HepG2 (cell line): ENCODE data around the gene NGDN. TPM values are rescaled to one million over a fixed set of nuclear protein-coding genes. Genes with fewer than 3 reads are reported as not detected.

Experiments used
- ATF1 ChIP-seq: IDR thresholded peaks from 2 replicates; pipeline ENCODE4 v1.6.1; 2016; ENCODE audit warnings: mild to moderate bottlenecking, control low read depth
- CSRNP1 ChIP-seq: sonication (generic); formaldehyde crosslinking; IDR thresholded peaks from 2 replicates; pipeline ENCODE4 v1.8.1; 2023; ENCODE audit warnings: mild to moderate bottlenecking, missing genetic modification reagents
- JARID2 ChIP-seq: sonication (generic); formaldehyde crosslinking; IDR thresholded peaks from 2 replicates; pipeline ENCODE4 v1.8.1; 2023; ENCODE audit warnings: missing genetic modification reagents, inconsistent platforms; ENCODE audit not compliant: insufficient replicate concordance
- MIER2 ChIP-seq: IDR thresholded peaks from 2 replicates; pipeline ENCODE4 v1.6.1; 2016; ENCODE audit warnings: missing biosample characterization, missing genetic modification reagents
- SOX13 ChIP-seq, 3 experiments: fragments of 450-650 bp in 1 of 3; sonication (generic) in 1 of 3; formaldehyde crosslinking in 1 of 3; IDR thresholded peaks in 2 of 3; conservative IDR thresholded peaks in 1 of 3; 2 replicates each; pipeline versions ENCODE4 v1.5.0 to v1.6.1; 2016 to 2020; ENCODE audit warnings: antibody characterized with exemption in 1 of 3, mild to moderate bottlenecking in 1 of 3, missing compliant biosample characterization in 1 of 3, missing genetic modification reagents in 1 of 3, moderate library complexity in 1 of 3
- YEATS2 ChIP-seq: sonication (generic); formaldehyde crosslinking; IDR thresholded peaks from 2 replicates; pipeline ENCODE4 v1.4.0; 2020; ENCODE audit warnings: missing genetic modification reagents, borderline replicate concordance
- ZNF337 ChIP-seq: sonication (generic); formaldehyde crosslinking; IDR thresholded peaks from 2 replicates; pipeline ENCODE4 v1.5.1; 2020; ENCODE audit warnings: missing genetic modification reagents, low read depth, mild to moderate bottlenecking, borderline replicate concordance
- ZNF367 ChIP-seq: sonication (generic); formaldehyde crosslinking; IDR thresholded peaks from 2 replicates; pipeline ENCODE4 v1.4.0; 2020; ENCODE audit warnings: missing genetic modification reagents, borderline replicate concordance
- ZNF556 ChIP-seq: sonication (generic); formaldehyde crosslinking; IDR thresholded peaks from 2 replicates; pipeline ENCODE4 v1.4.0; 2020; ENCODE audit warnings: mild to moderate bottlenecking, missing genetic modification reagents, borderline replicate concordance
- ZNF574 ChIP-seq: sonication (generic); formaldehyde crosslinking; IDR thresholded peaks from 2 replicates; pipeline ENCODE4 v1.4.0; 2020; ENCODE audit warnings: missing genetic modification reagents
- ZNF605 ChIP-seq: sonication (generic); formaldehyde crosslinking; IDR thresholded peaks from 2 replicates; pipeline ENCODE4 v1.8.0; 2022; ENCODE audit warnings: mild to moderate bottlenecking, missing genetic modification reagents
- ZNF607 ChIP-seq: sonication (generic); formaldehyde crosslinking; IDR thresholded peaks from 2 replicates; pipeline ENCODE4 v1.5.1; 2020; ENCODE audit warnings: missing genetic modification reagents, mild to moderate bottlenecking, borderline replicate concordance
- ZNF713 ChIP-seq: sonication (generic); formaldehyde crosslinking; IDR thresholded peaks from 2 replicates; pipeline ENCODE4 v1.4.0; 2020; ENCODE audit warnings: mild to moderate bottlenecking, missing genetic modification reagents
- ZSCAN30 ChIP-seq: sonication (generic); formaldehyde crosslinking; IDR thresholded peaks from 2 replicates; pipeline ENCODE4 v1.5.0; 2020; ENCODE audit warnings: mild to moderate bottlenecking, missing genetic modification reagents
- polyA plus RNA-seq, 8 experiments: library from polyadenylated mRNA; depleted of rRNA in 3 of 8; stranded (reverse) in 7 of 8; unstranded in 1 of 8; fragments of >200 nt; fragmentation: Illumina TruSeq in 4 of 8; extraction: Trizol in 4 of 8; gene quantifications; 2 replicates each; pipeline versions ENCODE4 v1.2.1 to v1.2.3, GENCODE V29; 2011 to 2016; ENCODE audit warnings: low read depth in 4 of 8, missing spikeins in 1 of 8, mixed read lengths in 1 of 8; ENCODE audit not compliant: insufficient read depth in 1 of 8
- total RNA-seq, 5 experiments: library from RNA; depleted of rRNA; stranded (reverse); fragments of >200 nt; fragmentation: Illumina TruSeq; extraction: Trizol; gene quantifications; 2 replicates each; pipeline ENCODE4 v1.2.3, GENCODE V29; 2016; ENCODE audit warnings: low read depth in 1 of 5
- TF ChIP-seq, protein P1 (sequence below), 2 experiments: IDR thresholded peaks; 2 replicates each; pipeline ENCODE4 v1.6.1; 2011 to 2012; ENCODE audit warnings: low read length in 2 of 2, borderline replicate concordance in 1 of 2, low read depth in 1 of 2, mild to moderate bottlenecking in 1 of 2, moderate library complexity in 1 of 2
- TF ChIP-seq, protein P2 (sequence below): sonication (generic); formaldehyde crosslinking; conservative IDR thresholded peaks from 2 replicates; pipeline ENCODE4 v1.4.0; 2020; ENCODE audit warnings: missing genetic modification reagents
- TF ChIP-seq, protein P3 (sequence below): IDR thresholded peaks from 2 replicates; pipeline ENCODE4 v1.6.1; 2016

NGDN gene
- total and polyA plus RNA-seq, 2 of the 13 experiments (the other 11 are each of a cell fraction or from before 2014, with no cell fraction given), result 154 to 216 TPM

GRCh38 chr14:23481362-23481970 is 12.0 kb downstream of the NGDN start (continued):
- TF ChIP-seq SOX13 (IDR thresholded peaks at IDR 0.05) (no peak), SOX13 (CRISPR knock-in tag; conservative IDR thresholded peaks at IDR 0.05 in 1 of 2, IDR thresholded peaks at IDR 0.05 in 1 of 2) (no peak), CSRNP1 (0 out of 2 replicates have a peak, but pooled peaks have one; percentile 33), ATF1 (CRISPR knock-in tag) (no peak), ZNF574 (CRISPR knock-in tag) (peak; percentile 80), ZSCAN30 (no peak), ZNF605 (CRISPR knock-in tag) (no peak), ZNF337 (CRISPR knock-in tag) (no peak), JARID2 (CRISPR knock-in tag) (no peak), ZNF713 (no peak), MIER2 (CRISPR knock-in tag) (peak; percentile 96), ZNF367 (CRISPR knock-in tag) (no peak), ZNF556 (CRISPR knock-in tag) (no peak), YEATS2 (no peak), ZNF607 (no peak)
- TF ChIP-seq, protein P1, sequence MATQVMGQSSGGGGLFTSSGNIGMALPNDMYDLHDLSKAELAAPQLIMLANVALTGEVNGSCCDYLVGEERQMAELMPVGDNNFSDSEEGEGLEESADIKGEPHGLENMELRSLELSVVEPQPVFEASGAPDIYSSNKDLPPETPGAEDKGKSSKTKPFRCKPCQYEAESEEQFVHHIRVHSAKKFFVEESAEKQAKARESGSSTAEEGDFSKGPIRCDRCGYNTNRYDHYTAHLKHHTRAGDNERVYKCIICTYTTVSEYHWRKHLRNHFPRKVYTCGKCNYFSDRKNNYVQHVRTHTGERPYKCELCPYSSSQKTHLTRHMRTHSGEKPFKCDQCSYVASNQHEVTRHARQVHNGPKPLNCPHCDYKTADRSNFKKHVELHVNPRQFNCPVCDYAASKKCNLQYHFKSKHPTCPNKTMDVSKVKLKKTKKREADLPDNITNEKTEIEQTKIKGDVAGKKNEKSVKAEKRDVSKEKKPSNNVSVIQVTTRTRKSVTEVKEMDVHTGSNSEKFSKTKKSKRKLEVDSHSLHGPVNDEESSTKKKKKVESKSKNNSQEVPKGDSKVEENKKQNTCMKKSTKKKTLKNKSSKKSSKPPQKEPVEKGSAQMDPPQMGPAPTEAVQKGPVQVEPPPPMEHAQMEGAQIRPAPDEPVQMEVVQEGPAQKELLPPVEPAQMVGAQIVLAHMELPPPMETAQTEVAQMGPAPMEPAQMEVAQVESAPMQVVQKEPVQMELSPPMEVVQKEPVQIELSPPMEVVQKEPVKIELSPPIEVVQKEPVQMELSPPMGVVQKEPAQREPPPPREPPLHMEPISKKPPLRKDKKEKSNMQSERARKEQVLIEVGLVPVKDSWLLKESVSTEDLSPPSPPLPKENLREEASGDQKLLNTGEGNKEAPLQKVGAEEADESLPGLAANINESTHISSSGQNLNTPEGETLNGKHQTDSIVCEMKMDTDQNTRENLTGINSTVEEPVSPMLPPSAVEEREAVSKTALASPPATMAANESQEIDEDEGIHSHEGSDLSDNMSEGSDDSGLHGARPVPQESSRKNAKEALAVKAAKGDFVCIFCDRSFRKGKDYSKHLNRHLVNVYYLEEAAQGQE (IDR thresholded peaks at IDR 0.05; ENCODE audit: borderline replicate concordance in 1 of 2, low read depth in 1 of 2, low read length in 2 of 2), result peak; percentile 58 to 94
- TF ChIP-seq, protein P2, sequence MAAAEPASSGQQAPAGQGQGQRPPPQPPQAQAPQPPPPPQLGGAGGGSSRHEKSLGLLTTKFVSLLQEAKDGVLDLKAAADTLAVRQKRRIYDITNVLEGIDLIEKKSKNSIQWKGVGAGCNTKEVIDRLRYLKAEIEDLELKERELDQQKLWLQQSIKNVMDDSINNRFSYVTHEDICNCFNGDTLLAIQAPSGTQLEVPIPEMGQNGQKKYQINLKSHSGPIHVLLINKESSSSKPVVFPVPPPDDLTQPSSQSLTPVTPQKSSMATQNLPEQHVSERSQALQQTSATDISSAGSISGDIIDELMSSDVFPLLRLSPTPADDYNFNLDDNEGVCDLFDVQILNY (CRISPR knock-in tag), result no peak
- TF ChIP-seq, protein P3, sequence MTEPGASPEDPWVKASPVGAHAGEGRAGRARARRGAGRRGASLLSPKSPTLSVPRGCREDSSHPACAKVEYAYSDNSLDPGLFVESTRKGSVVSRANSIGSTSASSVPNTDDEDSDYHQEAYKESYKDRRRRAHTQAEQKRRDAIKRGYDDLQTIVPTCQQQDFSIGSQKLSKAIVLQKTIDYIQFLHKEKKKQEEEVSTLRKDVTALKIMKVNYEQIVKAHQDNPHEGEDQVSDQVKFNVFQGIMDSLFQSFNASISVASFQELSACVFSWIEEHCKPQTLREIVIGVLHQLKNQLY (CRISPR knock-in tag), result no peak
